Jurkat, Clone E6-1 (cell line): ENCODE data around the gene SMURF1.

ENCODE experiments used
- DNase-seq: peaks from one replicate; pipeline ENCODE4 v3.0.0-alpha.2; 2011; ENCODE audit warnings: low read depth, low spot score
- H3K4me3 ChIP-seq: 2 replicates; pipeline ENCODE4 v1.5.1; 2011; ENCODE audit warnings: mild to moderate bottlenecking, low read length, control low read depth, moderate library complexity

Gene SMURF1

DNA sequence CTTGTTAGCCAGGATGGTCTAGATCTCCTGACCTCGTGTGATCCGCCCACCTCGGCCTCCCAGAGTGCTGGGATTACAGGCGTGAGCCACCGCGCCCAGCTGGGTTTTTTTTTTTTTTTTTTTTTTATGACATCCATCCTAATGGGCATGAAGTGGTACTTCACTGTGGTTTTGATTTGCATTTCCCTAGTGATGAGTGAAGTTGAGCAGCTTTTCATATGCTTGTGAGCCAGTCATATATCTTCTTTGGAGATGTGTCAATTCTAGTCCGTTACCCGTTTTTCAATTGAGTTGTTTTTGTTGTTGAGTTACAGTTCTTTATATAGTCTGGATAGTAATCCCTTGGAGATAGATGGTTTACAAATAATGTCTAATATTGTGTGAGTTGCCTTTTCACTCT is 127.7 kb downstream of the SMURF1 start:
- H3K4me3 ChIP-seq = no peak overlapping the region
- DNase-seq = no peak

DNA sequence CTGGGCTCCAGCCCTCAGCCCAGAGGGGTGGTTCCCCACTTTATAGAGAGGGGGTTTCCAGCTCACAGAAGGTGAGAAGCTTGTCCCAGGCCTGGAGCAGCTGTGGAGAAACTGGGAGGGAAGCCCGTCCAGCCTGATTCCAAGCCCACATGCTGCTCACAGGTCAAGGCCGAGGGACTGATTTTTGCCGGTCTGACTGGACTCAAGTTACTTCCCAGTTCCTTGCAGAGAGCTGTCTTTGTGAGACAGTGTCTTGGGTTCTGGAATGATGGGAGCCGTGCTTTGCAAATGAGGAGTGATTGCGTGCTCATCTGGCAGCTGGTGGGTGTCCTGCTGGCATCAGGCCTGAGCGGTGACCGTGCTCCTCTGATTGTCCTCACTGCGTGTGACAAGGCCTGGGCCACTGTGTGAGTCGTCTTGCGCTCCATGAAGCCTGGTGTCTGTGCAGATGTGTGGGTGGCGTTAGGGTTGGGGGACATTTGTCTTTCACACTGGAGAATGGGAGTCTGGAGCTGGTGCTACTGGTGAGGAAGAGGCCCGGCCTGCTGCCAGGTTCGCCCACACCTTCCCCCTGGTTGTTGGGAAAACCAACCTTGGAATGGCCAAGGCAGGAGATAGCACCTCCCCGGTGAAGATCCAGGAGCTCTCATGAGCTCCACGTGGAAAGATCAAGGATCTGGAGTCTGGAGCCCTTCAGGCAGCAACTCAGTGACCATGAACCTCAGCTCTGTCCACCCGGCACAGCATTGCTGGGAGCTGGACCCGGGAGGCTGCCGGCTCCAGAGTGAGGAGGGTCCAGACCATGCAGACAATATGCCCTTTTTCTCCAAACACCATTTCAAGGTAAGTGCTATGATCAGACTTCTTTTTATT is 129.6 kb downstream of the SMURF1 start:
- DNase-seq = no peak

DNA sequence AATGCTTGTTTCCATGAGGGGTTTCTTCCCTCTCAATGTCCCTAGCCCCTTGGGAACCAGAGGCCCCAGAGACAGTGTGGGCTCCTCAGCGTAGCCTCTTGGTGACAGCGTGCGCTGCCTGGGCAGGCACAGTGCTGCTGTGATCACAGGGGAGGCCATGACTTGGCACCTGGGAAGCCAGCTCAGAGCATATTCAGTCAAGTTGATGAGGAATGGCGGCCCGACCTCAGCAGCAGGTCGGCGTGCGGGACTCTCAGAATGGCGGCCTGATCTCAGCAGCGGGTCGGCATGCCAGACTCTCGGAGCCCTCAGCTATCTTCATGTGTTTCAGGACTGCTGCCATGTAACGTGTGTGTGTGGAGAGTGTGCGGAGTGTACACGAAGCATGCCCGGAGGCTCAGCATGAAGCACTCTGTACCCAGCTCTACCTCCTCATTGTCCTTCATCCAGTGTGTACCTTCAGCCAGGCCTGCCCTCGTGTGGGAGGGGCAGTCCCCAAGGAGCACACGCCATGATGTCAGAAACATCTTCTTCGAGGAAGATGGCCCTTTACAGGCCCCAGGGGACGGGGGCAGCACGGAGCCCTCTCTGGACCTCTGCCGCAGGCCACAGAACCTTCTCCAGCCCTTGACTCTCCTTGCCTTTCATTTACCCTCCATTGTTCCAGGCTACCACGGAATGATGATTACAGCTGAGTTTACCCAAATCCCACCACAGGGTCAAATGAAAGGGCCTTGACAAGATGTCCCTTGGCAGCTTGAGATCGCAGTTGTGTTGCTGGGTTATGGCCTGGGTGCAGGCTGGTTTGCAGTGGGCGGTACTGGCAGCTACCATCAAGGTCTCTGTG is 130.4 kb downstream of the SMURF1 start:
- H3K4me3 ChIP-seq = no peak overlapping the region
- DNase-seq = no peak

More for the DNA sequence above, 129.6 kb downstream of the SMURF1 start:
- no peak overlapping the region for H3K4me3 ChIP-seq

DNA sequence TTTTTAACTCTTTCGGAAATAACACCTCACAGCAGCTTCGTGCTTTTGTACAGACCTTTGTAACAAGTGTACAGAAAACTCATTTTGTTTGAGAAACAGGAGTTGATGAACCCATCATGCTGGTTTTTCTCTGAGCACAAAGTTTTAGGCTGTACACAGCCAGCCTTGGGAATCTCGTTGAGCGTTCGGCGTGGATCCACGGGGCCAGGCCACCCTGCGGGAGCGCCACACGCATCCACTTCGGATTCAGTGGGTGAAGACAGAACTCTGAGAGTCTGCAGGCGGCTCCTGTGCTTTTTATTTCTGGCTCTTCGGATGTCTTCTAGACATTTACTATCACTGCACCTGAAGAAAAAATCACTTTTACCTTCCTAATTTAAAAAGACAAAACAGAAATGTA is 131.2 kb downstream of the SMURF1 start:
- no peak overlapping the region for H3K4me3 ChIP-seq
- DNase-seq = no peak

DNA sequence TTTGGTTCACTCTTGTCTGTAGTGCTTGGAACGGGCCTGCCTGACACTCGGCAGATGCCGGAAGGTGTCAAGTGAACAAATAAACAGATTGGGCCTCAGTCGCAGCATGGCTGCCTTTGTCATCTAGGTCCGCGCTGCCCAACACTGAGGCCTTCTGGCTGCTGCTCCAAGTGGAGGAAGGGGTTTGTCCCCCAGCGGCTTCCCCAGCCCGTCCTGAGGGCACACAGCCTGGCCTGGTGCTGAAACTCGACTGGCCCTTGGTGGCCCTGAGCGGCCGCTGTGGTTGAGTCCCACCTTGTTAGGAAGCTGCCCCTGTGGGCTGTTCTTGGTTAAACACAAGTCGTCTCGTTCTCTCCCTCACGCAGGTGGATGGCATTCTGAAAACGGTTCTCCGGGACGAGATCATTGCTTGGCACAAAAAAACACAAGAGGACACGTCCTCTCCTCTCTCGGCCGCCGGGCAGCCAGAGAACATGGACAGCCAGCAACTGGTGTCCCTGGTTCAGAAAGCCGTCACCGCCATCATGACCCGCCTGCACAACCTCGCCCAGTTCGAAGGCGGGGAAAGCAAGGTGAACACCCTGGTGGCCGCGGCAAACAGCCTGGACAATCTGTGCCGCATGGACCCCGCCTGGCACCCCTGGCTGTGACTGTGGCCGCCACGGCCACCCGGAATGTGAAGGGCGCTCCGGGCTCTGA is 132.1 kb downstream of the SMURF1 start:
- no peak overlapping the region for H3K4me3 ChIP-seq

DNA sequence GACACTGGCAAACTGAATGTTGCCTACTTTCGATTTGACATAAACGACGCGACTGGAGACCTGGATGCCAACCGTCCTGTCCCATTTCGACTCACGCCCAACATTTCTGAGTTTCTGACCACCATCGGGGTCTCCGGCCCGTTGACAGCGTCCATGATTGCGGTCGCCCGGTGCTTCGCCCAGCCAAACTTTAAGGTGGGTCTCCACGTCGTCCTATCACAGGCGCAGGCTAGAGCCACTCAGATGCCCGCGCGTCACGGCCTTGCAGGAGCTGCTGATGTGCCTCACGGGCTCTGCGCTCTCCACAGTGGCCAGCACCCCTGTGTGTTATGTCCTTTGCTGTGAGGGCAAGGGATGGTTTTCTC is 132.6 kb downstream of the SMURF1 start:
- H3K4me3 ChIP-seq = no peak overlapping the region
- no peak for DNase-seq

More for the DNA sequence above, 132.1 kb downstream of the SMURF1 start:
- DNase-seq = no peak

DNA sequence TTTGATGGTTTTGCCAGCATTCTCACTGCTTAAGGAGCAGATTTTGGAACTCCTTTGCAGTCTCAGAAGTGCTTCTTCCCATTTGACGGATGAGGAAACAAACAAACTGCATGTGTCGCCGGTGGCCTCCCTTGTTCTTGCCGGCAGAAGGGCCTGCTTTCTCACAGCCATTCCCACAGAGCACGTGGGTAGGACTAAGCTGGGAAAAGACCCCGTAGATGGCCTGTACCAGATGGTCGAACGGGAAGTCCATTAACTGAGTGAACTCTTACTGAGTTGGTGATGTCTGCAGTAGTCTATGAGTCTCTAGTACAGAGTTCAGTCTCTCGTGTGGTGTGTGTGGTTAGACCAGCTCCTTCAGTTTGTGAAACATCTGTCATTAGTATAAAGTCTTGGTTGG is 133.6 kb downstream of the SMURF1 start:
- no peak overlapping the region for H3K4me3 ChIP-seq
- no peak for DNase-seq

- DNase-seq = no peak
- H3K4me3 ChIP-seq = no peak overlapping the region
These were observed 134.9 kb downstream of the SMURF1 start for GRCh38 chr7:99008921-99009530.

DNA sequence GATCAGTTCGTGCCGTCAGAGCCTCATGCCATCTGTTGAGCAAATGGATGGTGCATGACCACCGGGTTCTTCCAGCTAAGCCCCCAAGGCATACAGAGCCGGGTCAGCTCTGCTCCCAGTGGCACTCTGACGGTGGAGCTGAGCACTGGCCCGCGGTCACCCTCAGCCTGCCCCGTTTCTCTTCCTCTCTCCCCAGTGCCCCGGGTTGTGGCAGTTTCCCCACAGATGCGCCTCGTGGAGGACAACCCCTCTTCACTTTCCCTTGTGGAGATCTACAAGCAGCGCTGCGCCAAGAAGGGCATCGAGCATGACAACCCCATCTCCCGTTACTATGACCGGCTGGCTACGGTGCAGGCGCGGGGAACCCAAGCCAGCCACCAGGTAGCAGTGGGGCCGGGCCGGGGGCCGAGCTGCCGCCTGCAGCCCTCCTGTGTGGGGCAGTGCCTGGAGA is 135.7 kb downstream of the SMURF1 start:
- H3K4me3 ChIP-seq = no peak overlapping the region
- DNase-seq = no peak

DNA sequence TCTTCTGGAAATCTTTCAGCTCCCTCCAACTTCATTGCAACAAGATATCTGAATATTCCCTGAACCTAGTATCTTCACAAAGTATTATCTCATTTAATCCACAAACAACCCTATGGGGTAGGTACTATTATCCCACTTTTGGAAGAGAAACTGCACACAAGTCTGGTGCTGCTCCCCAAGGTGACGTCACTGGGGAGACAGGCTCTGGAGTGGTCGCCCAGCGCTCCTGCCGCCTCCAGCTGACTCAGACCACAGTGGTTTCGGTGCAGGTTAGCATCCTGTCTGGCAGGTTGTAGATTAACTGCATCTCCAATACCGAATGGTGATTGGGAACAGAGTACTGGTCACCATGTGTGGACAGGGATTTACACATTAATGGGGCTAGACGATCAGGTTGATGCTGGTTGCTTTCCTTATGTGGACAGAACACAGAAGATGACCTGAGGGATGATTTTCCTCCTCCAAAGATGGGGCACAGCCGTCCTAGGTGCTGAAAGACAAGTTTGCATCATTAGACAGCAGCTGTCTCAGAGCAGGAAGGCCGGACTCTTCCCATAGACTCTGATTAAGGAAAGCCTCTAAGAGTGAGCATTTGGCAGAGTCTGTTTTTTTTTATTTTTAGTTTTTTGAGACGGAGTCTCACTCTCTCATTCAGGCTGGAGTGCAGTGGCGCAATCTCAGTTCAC is 137.0 kb downstream of the SMURF1 start:
- DNase-seq = no peak
- no peak overlapping the region for H3K4me3 ChIP-seq

DNA sequence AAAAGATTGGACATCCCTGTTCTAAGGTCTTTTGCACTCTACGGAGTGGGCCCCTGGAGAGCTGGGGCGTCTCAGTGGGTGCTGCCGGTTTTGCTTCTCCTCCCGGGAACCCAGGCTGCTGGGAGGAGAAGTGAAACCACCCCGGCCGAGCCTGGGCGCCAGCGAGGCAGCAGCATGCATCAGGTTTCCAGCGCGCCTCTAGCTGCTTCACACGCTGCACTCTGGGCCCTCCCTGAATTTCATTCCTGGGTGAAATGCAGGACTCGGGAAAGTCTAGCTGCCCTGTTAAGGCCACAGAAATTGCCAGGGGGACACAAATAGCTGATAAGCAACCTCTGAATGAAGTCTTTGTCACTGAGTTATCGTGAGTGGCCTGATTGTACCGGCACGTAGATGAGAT is 138.1 kb downstream of the SMURF1 start:
- H3K4me3 ChIP-seq = no peak overlapping the region
- DNase-seq = no peak

- DNase-seq = no peak
- no peak overlapping the region for H3K4me3 ChIP-seq
These were observed 139.0 kb downstream of the SMURF1 start for GRCh38 chr7:99004781-99005500.

DNA sequence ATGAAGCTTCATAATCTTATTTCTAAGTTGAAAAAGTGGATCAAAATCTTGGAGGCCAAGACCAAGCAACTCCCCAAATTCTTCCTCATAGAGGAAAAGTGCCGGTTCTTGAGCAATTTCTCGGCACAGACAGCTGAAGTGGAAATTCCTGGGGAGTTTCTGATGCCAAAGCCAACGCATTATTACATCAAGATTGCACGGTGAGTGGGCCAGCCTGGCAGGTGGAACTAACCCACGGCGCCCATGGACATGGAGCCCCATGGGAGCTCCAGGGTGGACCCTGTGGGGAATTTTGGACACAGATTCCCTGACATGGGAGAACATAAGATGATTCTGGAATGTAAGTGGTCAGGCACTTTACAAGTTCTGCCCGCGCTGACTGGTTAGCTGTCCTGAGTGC is 139.7 kb downstream of the SMURF1 start:
- no peak for DNase-seq
- no peak overlapping the region for H3K4me3 ChIP-seq

DNA sequence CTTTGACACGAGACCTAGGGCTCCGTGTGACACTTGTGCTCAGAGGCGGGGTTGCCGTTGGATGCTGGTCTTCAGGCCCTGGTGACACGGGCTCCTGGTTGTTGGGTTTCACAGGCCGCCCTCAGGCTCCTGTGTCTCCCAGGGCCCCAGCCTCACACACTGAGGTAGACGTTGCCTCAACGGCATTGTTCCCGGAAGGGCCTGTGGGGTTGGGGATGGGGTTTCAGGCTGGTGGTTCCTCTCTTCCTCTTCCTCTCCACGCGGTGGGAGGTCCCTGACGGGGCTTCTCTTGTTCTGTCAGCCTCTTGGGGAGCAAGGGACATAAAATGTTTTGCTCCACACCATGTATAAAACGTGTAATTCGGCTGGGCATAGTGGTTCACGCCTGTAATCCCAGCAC is 140.5 kb downstream of the SMURF1 start:
- no peak overlapping the region for H3K4me3 ChIP-seq
- no peak for DNase-seq

DNA sequence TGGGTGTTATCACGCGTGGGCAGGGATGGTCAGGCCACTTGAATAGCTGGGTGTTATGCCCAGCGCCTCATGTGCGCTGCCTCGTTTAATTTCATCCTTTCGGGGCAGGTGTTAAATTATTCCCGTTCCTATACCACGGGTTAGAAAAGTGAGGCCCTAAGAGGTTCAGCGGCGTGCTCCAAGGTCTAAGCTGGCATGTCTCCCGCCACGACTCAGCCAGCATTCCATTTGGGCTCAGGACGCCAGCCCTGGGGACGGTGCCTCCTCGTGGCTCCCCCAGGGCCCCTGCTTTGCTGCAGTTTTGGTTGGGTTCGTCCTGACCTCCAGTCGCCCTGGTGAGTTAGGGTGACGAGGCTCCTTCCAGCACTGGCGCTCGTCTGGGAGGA is 141.1 kb downstream of the SMURF1 start:
- no peak overlapping the region for H3K4me3 ChIP-seq
- DNase-seq = no peak

- no peak overlapping the region for H3K4me3 ChIP-seq
- DNase-seq = no peak
These were observed 141.6 kb downstream of the SMURF1 start for GRCh38 chr7:99002148-99002826.

- H3K4me3 ChIP-seq = no peak overlapping the region
- no peak for DNase-seq
These were observed 142.3 kb downstream of the SMURF1 start for GRCh38 chr7:99001482-99002147.
